NCI-H187 (cell line): ENCODE results near the gene GPR37L1.
"Not testable (repeated sequence)": the region's sequence is repeated elsewhere in the genome, so short reads cannot be mapped to it uniquely, and the experiment has no call there.

Experiments used
- DNase-seq, 2 experiments: peaks; one replicate each; lab custom pipeline; 2025; lab: John Stamatoyannopoulos, UW

GPR37L1 gene

DNA sequence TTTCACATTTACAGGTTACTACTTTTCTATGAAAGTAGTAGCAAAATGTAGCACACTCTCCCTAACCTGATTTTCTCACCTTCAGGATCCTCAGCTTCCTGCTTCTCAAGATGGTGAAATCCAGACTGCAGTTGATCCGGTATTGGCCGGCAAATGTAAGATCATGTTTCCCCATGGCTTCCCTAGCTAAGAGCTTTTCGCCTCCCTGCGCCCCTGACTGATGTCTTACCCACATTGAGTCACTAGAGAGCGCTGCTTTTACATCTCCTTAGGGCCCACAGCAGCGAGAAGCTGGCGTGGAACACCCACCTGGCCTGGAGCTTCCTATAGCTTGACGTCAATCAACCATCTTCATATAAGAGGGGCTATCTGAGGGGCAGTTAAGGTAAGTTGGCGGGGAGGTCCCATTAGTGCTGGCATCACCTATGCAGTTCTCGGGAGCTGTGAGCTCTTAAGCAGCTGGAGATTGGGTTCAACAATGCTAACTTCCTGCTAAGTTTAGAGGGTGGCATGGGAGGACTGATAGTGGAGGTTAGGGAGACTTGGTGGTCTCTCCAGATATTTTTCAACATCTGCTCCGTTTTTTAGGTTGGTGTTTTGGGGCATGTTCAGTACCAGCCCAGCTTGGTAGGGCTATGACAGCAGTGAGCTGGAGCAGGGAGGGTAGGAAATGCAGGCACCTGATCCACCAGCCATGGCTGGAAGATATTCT lies 32.2 kb downstream of the GPR37L1 start:
- peak; percentile 67 to 86 for DNase-seq

DNA sequence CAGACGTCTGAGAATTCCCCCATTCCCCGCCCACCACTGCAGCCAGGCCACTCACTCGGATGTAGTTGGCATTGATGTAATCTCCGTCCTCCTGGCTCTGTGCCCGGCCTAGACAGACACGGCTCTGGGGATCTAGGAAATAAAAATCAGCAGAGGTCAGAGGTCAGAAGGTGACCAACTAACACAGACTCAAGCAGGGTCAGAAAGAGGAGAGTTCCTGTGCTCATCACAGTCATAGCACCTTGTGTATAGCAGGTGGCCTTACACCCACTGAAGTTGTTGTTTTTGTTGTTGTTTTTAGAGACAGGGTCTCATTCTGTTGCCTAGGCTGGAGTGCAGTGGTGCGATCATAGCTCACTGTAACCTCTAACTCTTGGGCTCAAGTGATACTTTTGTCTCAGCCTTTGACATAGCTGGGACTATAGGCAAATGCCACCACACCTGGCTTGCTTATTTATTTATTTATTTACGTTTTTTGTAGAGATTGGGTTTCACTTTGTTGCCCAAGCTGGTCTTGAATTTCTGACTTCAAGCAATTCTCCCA lies 32.8 kb downstream of the GPR37L1 start:
- DNase-seq = no peak

DNA sequence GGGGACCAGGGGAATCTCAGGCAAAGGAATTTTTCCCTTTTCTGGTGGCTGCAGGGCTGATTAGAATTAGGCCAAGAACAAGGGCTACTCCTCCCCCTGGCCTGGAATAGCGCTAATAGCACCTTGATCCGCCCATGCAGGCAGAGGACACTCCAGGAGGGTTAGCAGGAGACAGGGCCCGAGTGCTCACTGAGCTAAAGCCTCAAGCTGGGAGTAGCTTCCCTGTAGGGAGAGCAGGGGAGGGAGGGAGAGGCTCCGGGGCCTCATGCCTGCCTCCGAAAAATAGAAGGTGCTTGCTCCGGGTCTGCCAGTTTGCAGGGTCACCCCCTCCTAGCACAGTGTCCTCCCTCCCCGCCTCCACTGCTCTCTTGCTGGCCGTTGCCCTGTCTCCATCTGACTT lies 33.9 kb downstream of the GPR37L1 start:
- DNase-seq = no peak

DNA sequence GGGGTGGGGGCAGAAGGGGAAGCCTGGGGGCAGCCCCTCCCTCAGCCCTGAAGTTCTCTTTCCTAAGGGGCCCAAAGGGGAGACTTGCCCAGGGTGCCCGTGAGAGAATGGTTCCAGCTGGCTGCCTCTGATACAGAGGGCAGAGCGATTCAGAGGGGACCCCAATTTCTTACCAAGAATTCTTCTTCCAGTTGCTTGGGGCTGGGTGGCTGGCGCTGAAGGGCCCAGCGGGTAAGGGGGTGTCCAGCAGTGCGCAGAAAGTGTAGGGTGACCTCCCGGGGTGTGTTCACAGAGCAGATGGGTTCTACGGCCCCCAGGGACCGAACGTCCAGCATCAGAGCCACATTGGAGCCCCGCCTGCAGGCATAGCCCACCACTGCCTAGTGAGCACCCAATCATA lies 35.2 kb downstream of the GPR37L1 start:
- DNase-seq = no peak

DNA sequence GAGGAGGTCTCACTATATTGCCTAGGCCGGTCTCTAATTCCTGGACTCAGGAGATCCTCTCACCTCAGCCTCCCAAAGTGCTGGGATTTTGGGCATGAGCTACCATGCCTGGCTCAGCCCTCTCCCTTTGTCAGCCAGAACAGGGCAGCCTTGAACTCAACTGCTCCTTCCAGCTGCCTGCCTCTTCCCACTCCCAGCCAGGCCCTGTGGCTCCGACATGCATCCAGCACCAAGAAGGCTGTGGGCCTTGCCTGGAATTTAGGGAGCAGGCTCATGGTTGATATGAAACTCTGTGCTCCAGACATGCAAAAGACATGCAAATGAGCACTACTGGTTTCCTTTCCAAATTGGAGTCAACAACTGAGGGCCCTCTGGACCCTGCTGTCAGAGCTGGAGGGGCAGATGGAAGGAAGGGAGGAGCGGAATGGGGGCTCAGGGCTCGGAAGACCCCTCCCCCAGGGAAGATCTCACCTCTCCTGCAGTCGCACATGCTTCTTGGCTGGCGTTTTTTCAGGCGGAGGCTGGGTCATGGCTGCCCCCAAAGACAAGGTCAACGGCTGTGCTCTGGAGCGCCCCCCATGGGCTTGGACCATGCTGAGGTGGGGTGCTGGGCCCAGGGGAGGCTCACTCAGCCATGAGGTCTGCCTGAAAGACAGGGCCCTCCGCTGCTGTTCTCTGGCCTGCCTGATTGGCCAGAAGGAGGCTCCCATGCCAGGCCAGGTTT lies 36.3 kb downstream of the GPR37L1 start:
- DNase-seq = no peak

DNA sequence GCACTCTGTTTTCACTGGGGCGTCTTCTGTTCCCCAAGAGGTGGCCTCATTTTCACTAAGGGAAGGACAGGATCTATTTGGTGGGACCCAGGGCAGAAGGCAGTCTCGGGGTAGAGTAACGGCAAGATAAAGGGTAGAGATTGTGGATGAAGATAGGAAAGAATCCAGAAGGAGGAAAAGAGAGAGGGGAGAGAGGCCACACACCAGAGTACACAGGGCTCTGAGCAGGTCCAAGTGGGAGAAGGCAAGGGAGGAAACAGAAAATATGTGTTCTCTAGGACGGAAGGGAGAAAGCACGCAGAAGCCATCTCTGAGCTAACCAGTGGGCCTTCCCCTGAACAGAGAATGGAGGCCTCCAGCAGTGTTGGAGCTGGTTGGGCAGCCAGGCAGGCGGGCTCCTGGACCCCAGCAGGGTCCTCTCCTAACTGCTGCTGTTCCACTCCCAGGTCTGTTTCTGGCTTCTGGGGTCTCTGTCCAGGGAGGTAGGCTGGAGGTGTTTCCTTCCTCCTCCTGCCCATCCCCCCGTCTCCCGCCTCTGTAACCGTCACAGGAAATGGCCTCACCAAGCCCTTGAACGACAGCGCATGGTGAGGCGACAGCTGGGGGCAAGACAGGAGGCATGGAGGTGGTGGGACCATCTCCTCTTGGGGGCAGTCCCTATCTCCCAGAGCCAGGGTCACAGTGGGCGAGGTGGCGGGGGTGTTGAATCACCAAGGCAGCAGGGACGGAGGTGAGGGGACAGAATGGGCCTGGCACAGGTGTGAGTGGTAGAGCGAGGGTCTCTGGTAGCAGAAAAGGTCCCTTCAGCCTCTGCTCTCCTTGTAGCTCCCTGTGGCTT lies 37.0 kb downstream of the GPR37L1 start:
- no peak for DNase-seq

DNA sequence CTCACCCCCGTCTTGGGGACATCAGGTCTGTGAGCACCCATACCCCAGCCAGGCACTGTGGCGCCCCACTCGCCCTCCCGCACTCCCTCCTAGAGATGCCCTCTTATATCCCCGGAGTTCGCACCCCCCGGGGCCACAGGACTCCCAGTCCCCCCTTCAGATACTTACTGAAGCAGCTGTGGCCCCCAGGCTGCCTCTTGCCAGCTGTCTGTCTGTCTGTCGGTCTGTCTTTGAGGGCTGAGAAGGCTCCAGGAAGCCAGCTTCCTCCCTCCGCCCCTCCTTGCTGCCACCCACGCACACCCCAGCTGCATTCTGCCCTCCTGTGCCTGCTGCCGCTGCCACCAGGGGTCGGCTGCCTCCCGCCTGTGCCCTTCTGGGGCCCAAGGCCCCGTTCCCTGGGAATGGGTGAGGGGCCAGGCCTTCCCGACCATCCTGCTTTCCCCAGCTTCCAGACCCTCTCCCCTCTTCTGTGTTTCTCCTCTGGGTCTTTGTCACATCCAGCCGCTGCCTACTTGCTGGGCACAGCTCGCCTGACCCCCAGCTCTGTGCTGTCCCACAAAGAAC lies 37.7 kb downstream of the GPR37L1 start, which contains the start of gene PTPN7:
TSS of gene PTPN7 (minus strand) at position 226 of the 564 bp plus-strand sequence. CDS start 1,200 bp downstream, outside the sequence.
- no peak for DNase-seq

DNA sequence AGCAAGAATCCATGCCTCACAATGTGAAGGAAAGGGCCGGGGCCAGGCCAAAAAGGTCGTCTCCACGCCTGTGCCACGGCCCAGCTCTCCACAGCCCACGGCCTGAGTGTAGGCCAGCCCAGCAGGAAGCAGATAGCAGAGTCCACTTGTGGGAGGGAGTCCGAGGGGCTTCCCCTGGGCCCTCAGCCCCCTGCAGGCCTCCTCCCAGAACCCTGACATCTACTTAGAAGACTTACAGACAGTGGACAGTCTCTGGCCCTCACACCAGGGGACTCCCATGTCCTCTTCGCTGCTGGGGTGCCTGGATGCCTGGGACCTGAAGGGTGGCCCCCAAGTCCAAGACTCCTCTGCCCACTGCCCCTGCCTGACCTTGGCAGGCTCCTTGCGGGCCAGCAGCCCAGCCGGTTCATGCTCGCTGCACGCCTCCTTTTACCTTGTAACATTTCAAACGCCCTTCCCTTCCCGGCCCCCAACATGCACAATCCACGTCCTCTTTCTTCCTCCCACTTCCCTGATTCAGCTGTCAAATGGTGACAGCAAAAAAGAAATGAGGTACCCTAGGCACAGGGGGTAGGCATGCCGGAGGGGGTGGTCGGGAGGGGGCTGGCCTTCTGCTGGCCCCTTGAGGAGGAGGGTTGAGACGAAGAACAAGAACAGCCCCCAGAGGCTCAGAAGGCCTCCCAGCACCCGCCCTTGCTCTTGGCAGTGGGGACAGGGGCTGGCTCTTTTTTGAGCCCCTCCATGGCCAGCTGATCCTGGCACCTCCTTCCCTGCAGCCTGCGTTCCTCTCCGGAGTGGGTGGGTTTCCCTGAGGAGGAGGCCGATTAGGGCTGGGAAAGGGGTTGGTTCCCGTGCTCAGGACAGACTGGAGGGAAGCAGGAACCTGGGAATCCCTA lies 38.7 kb downstream of the GPR37L1 start:
- no peak for DNase-seq

DNA sequence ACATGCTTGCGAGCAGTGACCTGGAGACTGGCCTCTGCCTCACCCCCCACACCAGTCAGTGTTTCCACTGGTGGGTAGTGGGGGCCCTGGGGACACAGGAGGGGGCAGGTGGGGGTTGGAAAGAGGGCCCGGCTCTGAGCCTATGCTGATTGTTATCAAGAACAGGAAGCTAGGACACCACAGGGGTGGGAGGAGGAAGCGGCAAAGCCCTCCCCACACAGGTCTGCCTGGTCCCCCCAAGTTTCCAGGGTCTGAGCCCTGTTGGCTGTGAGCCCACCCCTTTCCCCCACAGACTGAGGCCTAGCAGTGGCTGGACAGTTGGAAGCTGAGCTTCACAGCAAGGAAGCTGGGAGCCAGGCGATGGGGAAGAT lies 39.3 kb downstream of the GPR37L1 start:
- DNase-seq = no peak

DNA sequence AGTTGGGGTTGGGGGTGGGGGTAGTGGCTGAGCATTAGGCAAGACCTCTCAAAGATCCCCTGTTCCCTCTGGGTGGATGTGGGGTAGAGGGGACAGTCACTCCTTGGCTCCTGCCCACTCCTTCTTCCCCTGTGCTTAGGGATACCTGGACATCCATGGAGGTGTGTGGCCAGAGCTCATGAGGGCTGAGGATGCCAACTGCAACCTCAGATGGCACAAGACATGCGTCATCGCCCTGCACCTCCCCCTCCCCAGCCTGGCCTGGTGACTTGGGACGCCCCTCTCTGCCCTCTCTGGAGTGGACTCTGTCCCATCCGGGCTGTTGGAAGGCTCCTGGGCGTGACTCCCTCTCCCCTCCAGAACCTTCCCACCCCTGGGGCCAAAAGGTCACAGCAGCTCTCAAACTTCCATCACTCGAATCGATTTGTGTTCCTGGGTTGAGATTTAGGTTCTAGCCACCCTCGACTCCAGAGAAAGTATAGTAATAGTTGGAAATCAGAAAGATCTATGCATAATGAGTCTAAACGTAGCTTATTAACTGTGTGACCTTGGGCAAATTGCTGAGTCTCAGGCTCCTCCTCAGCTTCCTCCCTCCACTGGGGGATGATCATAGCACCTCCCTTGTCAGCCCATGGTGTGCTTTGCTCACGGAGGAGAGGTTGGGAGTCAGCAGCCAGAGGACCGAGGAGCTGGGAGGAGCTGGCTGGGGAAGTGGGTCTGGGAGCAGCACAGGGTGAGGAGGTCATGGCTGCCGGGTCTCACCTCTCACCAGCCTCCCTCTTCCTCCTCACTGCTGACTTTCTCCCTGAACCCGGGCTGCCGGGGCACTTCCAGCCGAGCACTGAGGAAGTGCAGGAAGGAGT lies 39.9 kb downstream of the GPR37L1 start:
- no peak for DNase-seq

DNA sequence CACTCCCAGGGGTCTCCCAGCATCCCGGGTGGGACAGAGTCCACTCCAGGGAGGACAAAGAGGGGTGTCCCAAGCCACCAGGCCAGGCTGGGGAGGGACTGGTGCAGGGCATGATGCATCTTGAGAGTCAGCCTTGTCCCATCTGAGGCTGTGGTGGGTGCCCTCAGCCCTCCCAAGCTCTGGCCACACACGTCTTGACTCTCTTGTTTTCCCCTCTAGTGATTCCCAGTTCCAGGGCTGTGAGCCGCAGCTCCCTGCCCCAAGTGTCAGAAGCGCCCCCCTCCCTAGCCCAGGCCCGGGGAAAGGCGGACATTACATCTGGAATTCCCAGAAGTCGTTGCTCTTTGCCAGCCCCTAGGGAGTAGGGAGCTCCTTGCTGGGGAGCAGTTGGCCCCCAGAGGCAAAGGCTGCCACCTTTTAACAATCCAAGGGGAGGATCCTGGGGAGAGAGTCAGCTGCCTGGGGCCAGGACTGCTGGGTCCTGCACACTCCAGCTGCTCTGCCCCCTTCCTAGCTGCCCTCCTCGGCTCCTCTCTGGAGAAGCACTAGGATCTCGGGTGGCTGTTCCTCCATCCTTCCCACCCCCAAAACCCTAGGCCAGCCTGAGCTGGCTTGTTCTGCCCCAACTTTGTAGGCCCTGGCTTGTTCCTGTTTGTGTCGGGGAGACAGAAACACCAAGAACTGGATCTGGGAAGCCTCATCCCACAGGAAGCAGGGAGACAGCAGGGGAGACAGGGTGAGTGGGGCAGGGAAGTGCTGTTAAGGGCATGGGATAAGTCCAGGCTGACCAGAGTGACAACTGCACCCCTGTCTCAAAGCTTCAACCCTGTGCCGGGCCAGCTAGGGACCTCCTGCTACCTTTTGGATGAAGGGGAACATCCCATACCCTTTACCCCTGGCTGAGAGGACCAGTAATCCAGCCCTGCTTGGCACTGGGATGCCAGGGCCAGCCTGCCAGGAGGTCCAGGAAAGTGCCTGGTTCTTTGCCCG lies 40.9 kb downstream of the GPR37L1 start:
- no peak for DNase-seq

DNA sequence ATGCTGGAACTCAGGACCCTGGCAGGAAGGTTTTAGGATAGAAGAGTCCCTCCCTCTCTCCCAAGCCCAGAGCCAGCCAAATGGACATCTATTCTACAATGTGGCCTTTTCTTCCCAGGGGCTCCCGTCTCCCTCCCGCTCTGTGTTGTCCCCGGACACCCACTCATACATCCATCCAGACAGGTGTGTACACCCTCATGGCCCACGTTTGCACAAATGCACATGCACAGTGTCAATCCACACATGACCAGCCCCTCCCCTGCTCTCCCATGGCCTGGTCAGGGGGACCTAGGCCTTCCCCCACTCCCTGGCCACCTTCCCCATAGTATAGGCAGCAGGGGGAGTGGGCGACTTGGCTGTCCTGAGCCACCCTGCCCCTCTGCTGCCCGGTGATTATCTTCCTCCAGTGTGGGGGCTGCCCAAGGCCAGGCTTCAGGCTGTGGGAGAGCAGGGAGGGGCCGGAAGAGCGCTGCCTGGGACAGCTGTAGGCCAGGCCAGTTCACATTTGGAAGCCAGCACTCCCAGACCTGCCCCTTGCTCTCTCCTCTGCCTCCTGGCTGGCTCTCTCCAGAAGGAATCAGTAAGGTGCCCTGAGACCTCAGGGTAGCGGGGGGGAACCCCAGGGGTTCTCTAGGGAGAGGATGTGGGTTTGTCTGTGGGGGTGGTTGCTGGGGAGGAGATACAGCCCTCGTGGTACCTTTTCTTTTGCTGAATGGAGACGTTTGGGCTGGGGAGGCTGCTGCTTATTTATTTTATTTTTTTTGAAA lies 41.7 kb downstream of the GPR37L1 start:
- DNase-seq = no peak

DNA sequence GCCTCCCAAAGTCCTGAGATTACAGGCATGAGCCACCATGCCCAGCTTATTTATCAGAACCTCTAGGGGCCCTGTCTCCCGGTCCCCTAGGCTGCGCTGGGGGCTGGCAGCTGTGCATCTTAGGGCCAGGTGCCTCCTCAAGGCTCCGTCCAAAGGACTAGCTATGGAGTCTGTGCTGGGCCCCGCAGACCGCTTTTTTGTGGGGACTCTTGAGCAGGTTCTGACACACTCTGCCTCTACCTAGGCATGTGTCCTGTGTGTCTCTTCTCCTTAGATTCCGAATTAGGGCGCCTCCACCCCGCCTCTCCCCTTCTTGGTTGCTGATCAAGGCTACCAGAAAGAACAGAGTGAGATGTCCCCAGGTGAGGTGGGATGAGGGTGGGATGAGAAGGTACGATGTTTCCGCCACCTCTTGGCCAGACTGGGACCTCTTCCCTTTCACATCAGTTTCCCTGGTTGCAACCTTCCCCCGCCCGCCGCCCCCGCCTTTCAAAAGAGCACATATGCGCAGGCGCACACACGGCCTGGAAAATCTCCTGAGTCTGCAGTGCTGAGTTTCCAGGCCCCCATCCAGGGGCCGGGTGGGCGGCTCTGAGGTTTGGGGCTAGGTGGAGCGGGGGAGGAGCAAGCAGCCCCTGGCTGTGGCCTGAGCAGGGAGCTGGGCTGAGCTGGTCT lies 42.7 kb downstream of the GPR37L1 start:
- no peak for DNase-seq

DNA sequence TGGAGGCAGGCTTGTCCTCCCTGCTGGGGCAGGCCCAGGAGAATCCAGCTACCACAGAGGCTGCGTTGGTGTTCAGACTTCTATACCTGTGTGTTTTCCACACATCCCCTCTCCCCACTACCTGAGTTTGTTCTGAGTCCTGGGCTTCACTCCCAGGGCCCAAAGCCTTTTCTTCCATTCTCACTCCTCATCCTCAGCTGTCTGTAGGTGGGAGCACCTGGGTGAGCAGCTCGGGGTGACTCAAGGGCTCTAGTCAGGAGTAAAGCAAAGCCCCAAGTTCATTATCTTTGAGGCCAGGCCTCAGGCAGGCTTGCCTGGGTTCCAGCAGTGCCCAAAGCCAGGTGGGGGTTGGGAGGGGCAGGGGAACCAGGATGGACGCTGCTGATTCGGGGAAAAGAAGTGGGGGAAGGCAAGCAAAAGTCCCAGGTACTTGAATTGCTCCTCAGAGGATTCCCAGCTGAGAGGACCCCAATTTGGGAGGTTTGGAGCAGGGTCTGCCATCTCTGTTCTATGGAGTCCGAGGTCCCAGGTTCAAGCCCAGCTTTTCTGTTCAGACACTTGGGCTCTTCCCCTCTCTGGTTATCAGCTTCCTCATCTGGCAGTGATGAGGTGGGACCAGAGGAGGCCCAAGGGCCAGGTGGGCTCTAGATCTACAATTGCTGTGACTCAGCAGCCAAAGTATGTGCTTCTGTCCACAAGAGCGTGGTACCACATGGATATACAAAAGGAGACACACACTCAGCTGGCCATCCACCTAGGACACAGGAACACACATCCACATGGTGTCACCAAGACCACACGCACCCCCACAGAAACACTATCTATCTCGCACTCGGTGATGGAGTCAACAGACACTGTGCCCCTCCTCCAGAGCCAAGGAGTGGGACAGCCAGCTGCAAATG lies 43.5 kb downstream of the GPR37L1 start:
- no peak for DNase-seq

DNA sequence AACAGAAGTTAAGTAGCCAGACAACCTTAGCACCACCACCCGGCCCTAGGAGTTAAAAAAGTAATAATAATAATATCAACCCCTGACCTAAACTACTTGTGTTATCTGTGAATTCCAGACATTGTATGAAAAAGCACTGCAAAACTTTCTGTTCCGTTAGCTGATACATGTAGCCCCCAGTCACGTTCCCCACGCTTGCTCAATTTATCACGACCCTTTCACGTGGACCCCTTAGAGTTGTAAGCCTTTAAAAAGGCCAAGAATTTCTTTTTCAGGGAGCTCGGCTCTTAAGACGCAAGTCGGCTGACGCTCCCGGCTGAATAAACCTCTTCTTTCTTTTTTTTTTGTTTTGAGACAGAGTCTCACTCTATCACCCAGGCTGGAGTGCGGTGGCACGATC lies 44.3 kb downstream of the GPR37L1 start:
- not testable (repeated sequence) for DNase-seq

DNA sequence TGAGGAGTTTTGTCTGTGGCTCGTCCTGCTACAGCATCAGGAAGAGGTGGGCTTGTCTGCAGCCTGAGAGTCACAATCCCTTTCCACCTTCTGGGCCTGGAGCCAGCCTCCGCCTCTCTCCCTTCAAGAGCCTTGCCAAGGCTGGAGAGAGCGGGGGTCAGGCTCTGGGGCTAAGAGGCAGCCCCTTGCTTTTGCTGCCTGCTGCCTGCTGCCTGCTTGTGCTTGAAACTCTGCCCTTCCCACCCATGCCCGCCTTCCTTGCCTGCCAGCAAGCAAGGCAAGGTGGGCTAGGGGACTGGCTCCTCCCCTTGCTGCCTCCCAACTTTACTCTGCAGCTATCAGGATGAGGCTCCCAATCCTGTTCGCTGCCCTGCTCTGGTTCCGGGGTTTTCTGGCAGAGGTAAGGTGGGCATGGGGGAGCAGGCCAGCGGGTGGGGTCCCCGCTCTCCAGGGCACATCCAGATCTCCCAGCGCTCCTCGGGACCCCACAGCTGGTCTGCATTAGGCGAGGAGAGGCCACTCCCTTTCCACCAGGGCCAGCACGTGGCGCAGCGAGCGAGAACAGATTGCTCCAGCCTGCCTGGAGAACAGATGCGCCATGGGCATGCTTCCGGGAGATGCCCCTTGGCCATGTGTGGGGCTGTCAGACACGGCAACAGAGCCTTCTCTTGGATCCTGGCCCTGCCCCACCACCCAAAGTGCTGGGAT lies 45.1 kb downstream of the GPR37L1 start:
- DNase-seq = no peak
